RWPE1 (cell line): ENCODE results near the gene SMOC2.

ENCODE experiments used
- CTCF ChIA-PET: fragments of 350-600 bp; sonication (Branson Sonifier 250); formaldehyde crosslinking; extraction: SDS; loops from one replicate; lab custom pipeline; 2021; lab: Yijun Ruan, JAX
- POLR2A ChIA-PET: fragments of 400-600 bp; formaldehyde crosslinking; extraction: SDS; loops from one replicate; lab custom pipeline; 2020; ENCODE audit warnings: antibody characterized with exemption; ENCODE audit not compliant: low non-redundant PET; lab: Yijun Ruan, JAX
- DNase-seq: peaks from one replicate; pipeline ENCODE4 v3.0.0; 2012; ENCODE audit warnings: low spot score
- H3K27ac ChIP-seq: fragments of 450-650 bp; 2 replicates; pipeline ENCODE4 v1.5.1; 2017
- CTCF ChIP-seq: fragments of 450-650 bp; conservative IDR thresholded peaks from 2 replicates; pipeline ENCODE4 v1.5.1; 2017; ENCODE audit warnings: low read depth, mild to moderate bottlenecking

Gene SMOC2

DNA sequence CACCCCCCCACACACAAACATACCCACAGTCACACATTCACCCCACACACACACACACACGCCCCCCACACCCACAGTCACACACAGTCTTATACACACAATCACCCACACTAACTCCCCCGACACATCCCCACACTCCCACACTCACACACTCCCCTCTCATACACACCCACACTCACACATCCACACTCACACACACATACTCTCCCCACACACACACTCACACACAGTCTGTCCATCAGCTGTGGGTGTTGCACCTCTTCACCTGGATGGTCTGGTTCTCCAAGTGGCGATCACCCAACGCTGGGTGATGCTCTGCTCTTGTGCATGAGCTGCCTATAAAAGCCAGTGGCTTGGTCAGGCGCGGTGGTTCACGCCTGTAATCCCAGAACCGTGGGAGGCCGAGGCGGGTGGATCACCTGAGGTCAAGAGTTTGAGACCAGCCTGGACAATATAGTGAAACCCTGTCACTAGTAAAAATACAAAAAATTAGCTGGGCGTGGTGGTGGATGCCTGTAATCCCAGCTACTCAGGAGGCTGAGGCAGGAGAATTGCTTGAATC lies 158.9 kb downstream of the SMOC2 start:
- ChIA-PET POLR2A (no interaction called here), CTCF (no interaction called here)
- TF ChIP-seq CTCF = no peak
- no peak for DNase-seq
- H3K27ac ChIP-seq = no peak overlapping the region

DNA sequence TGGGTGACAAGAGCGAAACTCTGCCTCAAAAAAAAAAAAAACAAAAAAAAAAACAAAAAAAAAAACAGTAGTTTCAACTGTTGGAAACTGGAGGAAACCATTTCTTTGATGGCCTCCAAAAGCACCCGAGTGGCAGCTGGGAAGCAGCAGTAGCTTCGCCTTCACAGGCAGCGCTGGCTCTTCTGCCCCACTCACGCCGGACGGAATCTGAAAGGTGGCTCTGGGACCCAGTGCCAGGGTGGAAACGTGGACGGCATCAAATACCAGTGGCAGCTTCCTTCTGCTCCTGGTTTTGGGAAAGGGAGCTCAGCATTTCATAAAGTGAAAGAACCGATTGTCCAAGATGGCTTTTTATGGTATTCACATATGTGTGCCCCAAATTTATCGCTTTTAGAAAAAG lies 159.4 kb downstream of the SMOC2 start:
- POLR2A ChIA-PET = no interaction called here
- no peak for DNase-seq
- no peak for TF ChIP-seq CTCF
- H3K27ac ChIP-seq = no peak overlapping the region
- CTCF ChIA-PET = no interaction called here

- POLR2A ChIA-PET = no interaction called here
- no peak for DNase-seq
- no peak for TF ChIP-seq CTCF
- CTCF ChIA-PET = interaction anchor here (0.6 kb wide), 1 partner anchor 9 kb away, joined by 3 read pairs; no protein-coding TSS in a partner anchor
- H3K27ac ChIP-seq = no peak overlapping the region
Measured at GRCh38 chr6:168601111-168601510, 160.1 kb downstream of the SMOC2 start.

- H3K27ac ChIP-seq = no peak overlapping the region
- CTCF ChIA-PET = no interaction called here
- POLR2A ChIA-PET = no interaction called here
- no peak for DNase-seq
- no peak for TF ChIP-seq CTCF
Measured at GRCh38 chr6:168601546-168601945, 160.6 kb downstream of the SMOC2 start.

GRCh38 chr6:168602576-168602975 lies 161.6 kb downstream of the SMOC2 start:
- DNase-seq = no peak
- no peak overlapping the region for H3K27ac ChIP-seq
- CTCF ChIA-PET = no interaction called here
- TF ChIP-seq CTCF = no peak
- POLR2A ChIA-PET = no interaction called here

- no peak for DNase-seq
- TF ChIP-seq CTCF = no peak
- H3K27ac ChIP-seq = no peak overlapping the region
- ChIA-PET POLR2A (no interaction called here), CTCF (interaction anchor here (0.6 kb wide), 1 partner anchor 233 kb away, joined by 3 read pairs; no protein-coding TSS in a partner anchor)
Measured at GRCh38 chr6:168603234-168603633, 162.2 kb downstream of the SMOC2 start.
